H1 (cell line): Measurements from ENCODE around the gene BROX. TPM values are rescaled to one million over a fixed set of nuclear protein-coding genes. Genes with fewer than 3 reads are reported as not detected.

Source experiments
- CTCF ChIA-PET: fragments of 300-600 bp; sonication (Branson Sonifier 250); formaldehyde crosslinking; loops from one replicate; lab custom pipeline; 2021; ENCODE audit not compliant: partially characterized antibody; lab: Charles Lee
- POLR2A ChIA-PET: fragments of 300-600 bp; sonication (Branson Sonifier 250); formaldehyde crosslinking; loops from one replicate; lab custom pipeline; 2021; ENCODE audit warnings: inconsistent platforms; ENCODE audit not compliant: partially characterized antibody; lab: Charles Lee
- DNase-seq, 2 experiments: peaks; one replicate each; pipeline versions ENCODE4 v3.0.0 to v3.0.0-alpha.2; 2010 to 2022; ENCODE audit warnings: low spot score in 2 of 2, low read depth in 1 of 2, mixed read lengths in 1 of 2
- FAIRE-seq: peaks from 2 replicates; lab custom pipeline; 2011; peaks lifted over from hg19 to GRCh38; lab: Jason Lieb, UNC
- H2AFZ ChIP-seq: 2 replicates; pipeline ENCODE4 v1.8.1; 2012; ENCODE audit warnings: low read length, inconsistent platforms
- H2AK5ac ChIP-seq: 2 replicates; pipeline ENCODE4 v1.6.1; 2013; ENCODE audit warnings: low read depth, low read length
- H2BK120ac ChIP-seq: replicated peaks from 2 replicates; pipeline ENCODE3; 2013; ENCODE audit warnings: low read depth, low read length, inconsistent platforms
- H2BK12ac ChIP-seq: 2 replicates; pipeline ENCODE4 v1.6.1; 2013; ENCODE audit warnings: low read depth, low read length
- H2BK15ac ChIP-seq: 2 replicates; pipeline ENCODE4 v1.6.1; 2013; ENCODE audit warnings: low read length
- H2BK20ac ChIP-seq: 2 replicates; pipeline ENCODE4 v1.6.1; 2013; ENCODE audit warnings: low read length
- H2BK5ac ChIP-seq: 2 replicates; pipeline ENCODE4 v1.6.1; 2013; ENCODE audit warnings: low read depth, low read length
- H3K14ac ChIP-seq: 2 replicates; pipeline ENCODE4 v1.6.1; 2013; ENCODE audit warnings: inconsistent platforms; ENCODE audit not compliant: insufficient read length
- H3K18ac ChIP-seq: 2 replicates; pipeline ENCODE4 v1.6.1; 2013; ENCODE audit warnings: low read length; ENCODE audit errors: extremely low read depth
- H3K23ac ChIP-seq: 2 replicates; pipeline ENCODE4 v1.6.1; 2013; ENCODE audit warnings: inconsistent platforms; ENCODE audit not compliant: insufficient read length
- H3K23me2 ChIP-seq: 2 replicates; pipeline ENCODE4 v1.6.1; 2013; ENCODE audit warnings: low read depth, low read length
- H3K27ac ChIP-seq: 2 replicates; pipeline ENCODE4 v1.6.1; 2011; ENCODE audit warnings: low read depth, low read length, inconsistent platforms
- H3K27me3 ChIP-seq, 4 experiments: replicated peaks in 1 of 4; 1 replicate in 1 of 4; 2 replicates in 3 of 4; pipeline versions ENCODE4 v1.6.1 to v1.8.1; 2011 to 2013; ENCODE audit warnings: low read length in 3 of 4, mild to moderate bottlenecking in 3 of 4, inconsistent platforms in 2 of 4, mixed read lengths in 2 of 4, moderate library complexity in 1 of 4; ENCODE audit not compliant: control insufficient read depth in 3 of 4, insufficient read depth in 3 of 4; ENCODE audit errors: extremely low read depth in 1 of 4
- H3K36me3 ChIP-seq, 4 experiments: 2 replicates each; pipeline versions ENCODE4 v1.6.1 to v1.8.1; 2011 to 2013; ENCODE audit warnings: mild to moderate bottlenecking in 4 of 4, low read length in 3 of 4, moderate library complexity in 2 of 4, control low read depth in 1 of 4, inconsistent platforms in 1 of 4; ENCODE audit not compliant: insufficient read depth in 4 of 4, control insufficient read depth in 2 of 4
- H3K4ac ChIP-seq: replicated peaks from 2 replicates; pipeline ENCODE3; 2013; ENCODE audit warnings: low read length, low read depth, mixed read lengths, inconsistent platforms; ENCODE audit not compliant: insufficient read length
- H3K4me1 ChIP-seq, 4 experiments: replicated peaks in 1 of 4; 1 replicate in 1 of 4; 2 replicates in 3 of 4; pipeline versions ENCODE4 v1.6.1 to v1.8.1; 2011 to 2013; ENCODE audit warnings: low read length in 3 of 4, inconsistent platforms in 2 of 4, mixed read lengths in 1 of 4; ENCODE audit not compliant: insufficient read depth in 4 of 4, control insufficient read depth in 3 of 4
- H3K4me2 ChIP-seq, 2 experiments: 2 replicates each; pipeline versions ENCODE4 v1.6.1 to v1.8.1; 2011 to 2013; ENCODE audit warnings: low read depth in 2 of 2, low read length in 2 of 2, control low read depth in 1 of 2, inconsistent platforms in 1 of 2, mild to moderate bottlenecking in 1 of 2; ENCODE audit not compliant: insufficient read depth in 1 of 2
- H3K4me3 ChIP-seq, 4 experiments: fragments of 200-600, 300-600 bp in 1 of 4; sonication (generic), shearing (Covaris generic), sonication (Bioruptor Twin) in 1 of 4; 2 replicates each; pipeline versions ENCODE4 v1.5.1 to v1.8.1; 2011 to 2016; ENCODE audit warnings: low read length in 4 of 4, low read depth in 3 of 4, control low read depth in 2 of 4, inconsistent platforms in 2 of 4, mild to moderate bottlenecking in 2 of 4, mixed read lengths in 1 of 4, moderate library complexity in 1 of 4; ENCODE audit not compliant: insufficient read depth in 2 of 4; ENCODE audit errors: extremely low read depth in 1 of 4
- H3K56ac ChIP-seq: replicated peaks from 2 replicates; pipeline ENCODE3; 2013; ENCODE audit warnings: low read depth, mild to moderate bottlenecking, mixed read lengths, low read length, inconsistent platforms; ENCODE audit not compliant: insufficient read length
- H3K79me1 ChIP-seq: 2 replicates; pipeline ENCODE4 v1.6.1; 2013; ENCODE audit warnings: low read depth, low read length, control low read depth
- H3K79me2 ChIP-seq, 2 experiments: 2 replicates each; pipeline versions ENCODE4 v1.6.1 to v1.8.1; 2012 to 2013; ENCODE audit warnings: low read length in 2 of 2, mild to moderate bottlenecking in 2 of 2, inconsistent platforms in 1 of 2; ENCODE audit not compliant: insufficient read depth in 2 of 2, control insufficient read depth in 1 of 2
- H3K9ac ChIP-seq, 4 experiments: replicated peaks in 1 of 4; 1 replicate in 1 of 4; 2 replicates in 3 of 4; pipeline versions ENCODE4 v1.6.1 to v1.8.1; 2011 to 2013; ENCODE audit warnings: low read depth in 3 of 4, low read length in 3 of 4, control low read depth in 2 of 4, mild to moderate bottlenecking in 2 of 4, moderate library complexity in 2 of 4, inconsistent platforms in 1 of 4; ENCODE audit errors: extremely low read depth in 1 of 4
- H3K9me3 ChIP-seq, 2 experiments: 2 replicates each; pipeline versions ENCODE4 v1.6.1 to v1.8.1; 2012 to 2013; ENCODE audit warnings: mild to moderate bottlenecking in 2 of 2, moderate library complexity in 2 of 2, control low read depth in 1 of 2, inconsistent platforms in 1 of 2, low read depth in 1 of 2, low read length in 1 of 2, mixed read lengths in 1 of 2; ENCODE audit not compliant: insufficient read depth in 2 of 2
- H4K20me1 ChIP-seq, 2 experiments: replicated peaks in 1 of 2; 2 replicates each; pipeline versions ENCODE3 to v1.8.1; 2011 to 2013; ENCODE audit warnings: inconsistent platforms in 2 of 2, low read length in 2 of 2, mild to moderate bottlenecking in 1 of 2; ENCODE audit not compliant: insufficient read depth in 2 of 2, control insufficient read depth in 1 of 2
- H4K5ac ChIP-seq: 2 replicates; pipeline ENCODE4 v1.6.1; 2013; ENCODE audit warnings: low read length, low read depth, mixed read lengths, inconsistent platforms; ENCODE audit not compliant: insufficient read length
- H4K8ac ChIP-seq: 2 replicates; pipeline ENCODE4 v1.8.0; 2013; ENCODE audit warnings: mild to moderate bottlenecking, moderate library complexity, low read length, inconsistent platforms; ENCODE audit not compliant: insufficient read depth; ENCODE audit errors: extremely low read depth
- H4K91ac ChIP-seq: replicated peaks from 2 replicates; pipeline ENCODE3; 2013; ENCODE audit warnings: low read length, mixed read lengths, inconsistent platforms; ENCODE audit not compliant: insufficient read length
- ATF2 ChIP-seq: IDR thresholded peaks from 2 replicates; pipeline ENCODE4 v1.6.1; 2012; ENCODE audit warnings: low read length, inconsistent platforms
- CTCF ChIP-seq, 3 experiments: IDR thresholded peaks; 1 replicate in 2 of 3; 2 replicates in 1 of 3; pipeline versions ENCODE4 v1.5.1 to v1.6.1; 2011; ENCODE audit warnings: low read length in 3 of 3, mild to moderate bottlenecking in 3 of 3, inconsistent platforms in 2 of 3, low read depth in 1 of 3, moderate library complexity in 1 of 3; ENCODE audit not compliant: insufficient read depth in 1 of 3; ENCODE audit errors: control extremely low read depth in 1 of 3
- HDAC2 ChIP-seq, 2 experiments: fragments of 300-600 bp in 1 of 2; sonication (generic) in 1 of 2; IDR thresholded peaks; 2 replicates each; pipeline ENCODE4 v1.6.1; 2011 to 2012; ENCODE audit warnings: low read depth in 2 of 2, low read length in 2 of 2, mild to moderate bottlenecking in 2 of 2, moderate library complexity in 2 of 2, borderline replicate concordance in 1 of 2, inconsistent platforms in 1 of 2
- KDM1A ChIP-seq: fragments of 200-600, 300-600 bp; sonication (generic); IDR thresholded peaks from 2 replicates; pipeline ENCODE4 v1.7.1; 2016; ENCODE audit warnings: mild to moderate bottlenecking, low read length, borderline replicate concordance
- RAD21 ChIP-seq, 2 experiments: IDR thresholded peaks in 1 of 2; conservative IDR thresholded peaks in 1 of 2; 2 replicates each; pipeline ENCODE4 v1.6.1; 2011; ENCODE audit warnings: low read depth in 2 of 2, low read length in 2 of 2, improper control_type of control experiment in 1 of 2, inconsistent platforms in 1 of 2, mild to moderate bottlenecking in 1 of 2, moderate library complexity in 1 of 2
- WGBS, 2 experiments: shearing (Covaris generic) in 1 of 2; methylation state at CpG; one replicate each; pipeline versions ENCODE4 v1.1.6 to v1.1.7; 2013 to 2015; ENCODE audit warnings: low lambda C conversion rate in 2 of 2, mixed read lengths in 2 of 2, inconsistent platforms in 1 of 2, low coverage in 1 of 2, missing lambda C conversion rate in 1 of 2; ENCODE audit not compliant: insufficient replicate concordance in 2 of 2, insufficient coverage in 1 of 2, insufficient read length in 1 of 2; ENCODE audit errors: extremely low coverage in 1 of 2, missing lambda C conversion rate in 1 of 2; 5-methylcytosine and 5-hydroxymethylcytosine counted together
- polyA plus RNA-seq, 7 experiments: library from polyadenylated mRNA; depleted of rRNA in 3 of 7; stranded (reverse) in 5 of 7; unstranded in 2 of 7; fragments of >200 nt in 5 of 7; fragments of 200-250 nt in 2 of 7; gene quantifications; 1 replicate in 5 of 7; 2 replicates in 1 of 7; 4 replicates in 1 of 7; pipeline versions ENCODE4 v1.2.1 to v1.2.3, GENCODE V29; 2011 to 2013; ENCODE audit warnings: missing spikeins in 2 of 7, mixed read lengths in 2 of 7
- total RNA-seq: library from RNA; stranded (reverse); fragmentation: NEBNext Ultra II Directional; extraction: Animal tissue kit (Norgen Biotek cat#: 25700); gene quantifications from 2 replicates; pipeline ENCODE4 v1.2.1, GENCODE V29; 2021

Gene BROX
- total and polyA plus RNA-seq, 2 of the 8 experiments (the other 6 are each of a cell fraction or from before 2014, with no cell fraction given): 3.8 to 26.7 TPM

- no peak overlapping the region for H2BK15ac ChIP-seq
- no peak overlapping the region for H4K8ac ChIP-seq
- no peak overlapping the region for H3K23ac ChIP-seq
- no peak overlapping the region for H3K4me2 ChIP-seq
- H3K23me2 ChIP-seq: no peaks in the 10 kb centered on the region; the same call in 1 of the 2 replicates
- no peak overlapping the region for H3K9ac ChIP-seq
- H3K36me3 ChIP-seq: no peaks in the 10 kb centered on the region
- no peak overlapping the region for H4K5ac ChIP-seq
- 83% methylated on average over 1 of the region's 1 CpG; no CpG with 5 or more reads in 1 of the 2 experiments for WGBS, 2 experiments
- H3K79me2 ChIP-seq: no peaks in the 10 kb centered on the region
- no peak overlapping the region for H2AK5ac ChIP-seq
- peaks cover 15 to 21% of the 10 kb centered on the region in 2 experiments for H3K9me3 ChIP-seq
- no peak overlapping the region for H2BK12ac ChIP-seq
- no peak overlapping the region for H3K14ac ChIP-seq
- FAIRE-seq (no peak), DNase-seq (no peak)
- H3K4me1 ChIP-seq: no peaks in the 10 kb centered on the region
- H3K4me3 ChIP-seq: no peak overlapping the region
- no peaks in the 10 kb centered on the region for H4K20me1 ChIP-seq
- no peaks in the 10 kb centered on the region for H3K27me3 ChIP-seq
- TF ChIP-seq CTCF (IDR thresholded peaks at IDR 0.05; ENCODE audit: control extremely low read depth in 1 of 3, insufficient read depth in 1 of 3, low read depth in 1 of 3, low read length in 3 of 3) (peak in 1 of 3 experiments; percentile 40; a peak in 1 of 4 replicates), ATF2 (no peak), RAD21 (IDR thresholded peaks at IDR 0.05 in 1 of 2, conservative IDR thresholded peaks at IDR 0.05 in 1 of 2; ENCODE audit: low read depth in 2 of 2, low read length in 2 of 2) (peak; percentile 35 to 38), HDAC2 (IDR thresholded peaks at IDR 0.05; ENCODE audit: borderline replicate concordance in 1 of 2, low read depth in 2 of 2, low read length in 2 of 2) (0 out of 4 replicates have a peak, but pooled peaks of 1 of the 2 experiments have one; percentile 38), KDM1A (peak; percentile 91)
- no peak overlapping the region for H4K91ac ChIP-seq
- no peak overlapping the region for H2AFZ ChIP-seq
- no peak overlapping the region for H2BK5ac ChIP-seq
- ChIA-PET CTCF (interaction anchor here (0.7 to 2.6 kb wide), 9 partner anchors 11 to 354 kb away, joined by 3 to 17 read pairs (median 3); no protein-coding TSS in a partner anchor), POLR2A (no interaction called here)
- no peak overlapping the region for H3K56ac ChIP-seq
- no peak overlapping the region for H3K27ac ChIP-seq
- no peak overlapping the region for H3K18ac ChIP-seq
- no peak overlapping the region for H2BK20ac ChIP-seq
- H3K4ac ChIP-seq: no peak overlapping the region
- no peak overlapping the region for H2BK120ac ChIP-seq
- H3K79me1 ChIP-seq: no peaks in the 10 kb centered on the region
Observed at GRCh38 chr1:222769181-222769580, 56.8 kb downstream of the BROX start.
